Measurements from ENCODE around the gene METTL4.

- TF ChIP-seq CTCF (conservative IDR thresholded peaks at IDR 0.05), result no peak
- TF ChIP-seq EZH2 (IDR thresholded peaks at IDR 0.05; ENCODE audit: low read depth), result no peak
Observed at GRCh38 chr18:2545155-2545554, 26.1 kb downstream of the METTL4 start.

Data from PC-9 (cell line).